Endothelial cell of umbilical vein (primary cell): Measurements from ENCODE around the gene FSTL1. TPM values are rescaled to one million over a fixed set of nuclear protein-coding genes. Genes with fewer than 3 reads are reported as not detected.

Source experiments
- BruUV-seq: library from RNA; stranded (reverse); fragments of 400-500 nt; replicated peaks from 2 replicates; lab custom pipeline; 2021; lab: Mats Ljungman, UMichigan
- CTCF ChIA-PET: fragments of 300-600, 350-600 bp; sonication (Branson Sonifier 250); formaldehyde crosslinking; loops from one replicate; lab custom pipeline; 2021; ENCODE audit warnings: antibody characterized with exemption, inconsistent platforms; lab: Charles Lee
- POLR2A ChIA-PET: fragments of 300-600, 350-600 bp; sonication (Branson Sonifier 250); formaldehyde crosslinking; loops from one replicate; lab custom pipeline; 2021; ENCODE audit warnings: antibody characterized with exemption, inconsistent platforms; lab: Charles Lee
- DNase-seq: peaks from one replicate; pipeline ENCODE4 v3.0.0-alpha.2; 2011; ENCODE audit warnings: low read depth, low spot score
- FAIRE-seq: peaks from 2 replicates; lab custom pipeline; 2011; peaks lifted over from hg19 to GRCh38; lab: Jason Lieb, UNC
- H2AFZ ChIP-seq: 2 replicates; pipeline ENCODE4 v1.6.0; 2012; ENCODE audit warnings: low read depth, low read length, control low read depth, inconsistent platforms
- H3K27ac ChIP-seq: 2 replicates; pipeline ENCODE4 v1.5.1; 2011; ENCODE audit warnings: low read depth, mild to moderate bottlenecking, control low read depth, low read length, moderate library complexity; ENCODE audit not compliant: insufficient read depth
- H3K27me3 ChIP-seq, 2 experiments: 2 replicates each; pipeline versions ENCODE4 v1.6.0 to v1.6.1; 2011; ENCODE audit warnings: low read length in 2 of 2, mixed read lengths in 1 of 2; ENCODE audit not compliant: control insufficient read depth in 2 of 2, insufficient read depth in 2 of 2
- H3K36me3 ChIP-seq, 2 experiments: 2 replicates in 1 of 2; 3 replicates in 1 of 2; pipeline ENCODE4 v1.5.1; 2011; ENCODE audit warnings: low read length in 2 of 2, mild to moderate bottlenecking in 1 of 2, moderate library complexity in 1 of 2; ENCODE audit not compliant: control insufficient read depth in 2 of 2, insufficient read depth in 2 of 2; ENCODE audit errors: extremely low read depth in 1 of 2
- H3K4me1 ChIP-seq: 3 replicates; pipeline ENCODE4 v1.5.1; 2011; ENCODE audit warnings: mild to moderate bottlenecking, low read length; ENCODE audit not compliant: control insufficient read depth, insufficient read depth; ENCODE audit errors: extremely low read depth
- H3K4me2 ChIP-seq: 2 replicates; pipeline ENCODE4 v1.6.1; 2011; ENCODE audit warnings: low read length, control low read depth, mixed read lengths; ENCODE audit not compliant: insufficient read depth
- H3K4me3 ChIP-seq, 3 experiments: fragments of 200-600 bp in 1 of 3; sonication (generic), shearing (Covaris generic) in 1 of 3; replicated peaks in 1 of 3; 2 replicates each; pipeline ENCODE4 v1.5.1; 2011 to 2016; ENCODE audit warnings: control low read depth in 3 of 3, low read length in 3 of 3, mild to moderate bottlenecking in 2 of 3, inconsistent platforms in 1 of 3, low read depth in 1 of 3, moderate library complexity in 1 of 3; ENCODE audit not compliant: insufficient read depth in 1 of 3
- H3K79me2 ChIP-seq: 2 replicates; pipeline ENCODE4 v1.6.0; 2012; ENCODE audit warnings: low read length, inconsistent platforms; ENCODE audit not compliant: control insufficient read depth, insufficient read depth
- H3K9ac ChIP-seq: replicated peaks from 2 replicates; pipeline ENCODE3; 2011; ENCODE audit warnings: low read length, control low read depth; ENCODE audit not compliant: insufficient read depth; ENCODE audit errors: extremely low read depth
- H3K9me1 ChIP-seq: replicated peaks from 3 replicates; pipeline ENCODE4 v1.6.0; 2011; ENCODE audit warnings: mild to moderate bottlenecking, low read length; ENCODE audit not compliant: control insufficient read depth, insufficient read depth; ENCODE audit errors: extremely low read depth
- H3K9me3 ChIP-seq: replicated peaks from 2 replicates; pipeline ENCODE4 v1.5.1; 2012; ENCODE audit warnings: low read length, inconsistent platforms; ENCODE audit not compliant: control insufficient read depth, insufficient read depth
- H4K20me1 ChIP-seq: replicated peaks from 2 replicates; pipeline ENCODE3; 2011; ENCODE audit warnings: mild to moderate bottlenecking, low read length; ENCODE audit not compliant: control insufficient read depth, insufficient read depth; ENCODE audit errors: extremely low read depth
- CTCF ChIP-seq, 2 donors: IDR thresholded peaks; 1 replicate in 1 of 2; 2 replicates in 1 of 2; pipeline ENCODE4 v1.5.1; 2011; ENCODE audit warnings: low read length in 2 of 2, mild to moderate bottlenecking in 2 of 2, moderate library complexity in 2 of 2, control low read depth in 1 of 2, inconsistent platforms in 1 of 2, low read depth in 1 of 2; ENCODE audit not compliant: insufficient read depth in 1 of 2; ENCODE audit errors: extremely low read depth in 1 of 2
- EZH2 ChIP-seq: IDR thresholded peaks from 2 replicates; pipeline ENCODE4 v1.6.1; 2012; ENCODE audit warnings: borderline replicate concordance, low read depth, mild to moderate bottlenecking, moderate library complexity, low read length, inconsistent platforms; ENCODE audit not compliant: severe bottlenecking
- FOS ChIP-seq: IDR thresholded peaks from 2 replicates; pipeline ENCODE4 v1.6.1; 2011; ENCODE audit warnings: mild to moderate bottlenecking, low read length, moderate library complexity, borderline replicate concordance; ENCODE audit not compliant: insufficient read depth
- GATA2 ChIP-seq: IDR thresholded peaks from 2 replicates; pipeline ENCODE4 v1.7.0; 2011; ENCODE audit warnings: low read depth, mild to moderate bottlenecking, moderate library complexity, mixed read lengths, low read length; ENCODE audit not compliant: insufficient read length, insufficient read depth
- JUN ChIP-seq: IDR thresholded peaks from 2 replicates; pipeline ENCODE4 v1.6.1; 2011; ENCODE audit warnings: borderline replicate concordance, low read depth; ENCODE audit not compliant: insufficient read length, insufficient read depth
- MAX ChIP-seq: IDR thresholded peaks from 2 replicates; pipeline ENCODE4 v1.6.1; 2011; ENCODE audit not compliant: insufficient read depth, insufficient read length
- MYC ChIP-seq: IDR thresholded peaks from one replicate; pipeline ENCODE4 v1.6.1; 2011; ENCODE audit warnings: mild to moderate bottlenecking, low read depth, low read length
- POLR2A ChIP-seq: IDR thresholded peaks from 2 replicates; pipeline ENCODE4 v1.6.1; 2012; ENCODE audit warnings: low read depth, mild to moderate bottlenecking, control low read depth, low read length
- POLR2AphosphoS5 ChIP-seq: IDR thresholded peaks from 2 replicates; pipeline ENCODE4 v1.6.1; 2012; ENCODE audit warnings: low read depth, mild to moderate bottlenecking, control low read depth, low read length, moderate library complexity; ENCODE audit not compliant: insufficient read depth
- dilution Hi-C: fragments of 300-500 bp; cut with MboI; formaldehyde crosslinking; loops from one replicate; pipeline ENCODE4 v1.15.0; 2019; ENCODE audit warnings: low sequenced_read_pairs; ENCODE audit not compliant: extremely low pct_ligation_motif_present
- intact Hi-C: fragments of 100-400 bp; cut with micrococcal nuclease; formaldehyde crosslinking; loops from one replicate; pipeline ENCODE4 v1.10.0; 2022
- polyA plus RNA-seq, 4 experiments: library from polyadenylated mRNA; depleted of rRNA in 3 of 4; stranded (reverse) in 3 of 4; unstranded in 1 of 4; fragments of >200 nt; gene quantifications; 2 replicates each; pipeline versions ENCODE4 v1.2.1 to v1.2.3, GENCODE V29; 2011 to 2012; ENCODE audit warnings: missing spikeins in 1 of 4
- total RNA-seq: library from RNA; stranded (reverse); gene quantifications from 2 replicates; pipeline ENCODE4 v1.2.3, GENCODE V29; 2021

Gene FSTL1
- total and polyA plus RNA-seq, 2 donors (not counting 3 experiments of a cell fraction or from before 2014, with no cell fraction given): 235 to 562 TPM

- no peak overlapping the region for H2AFZ ChIP-seq
- H4K20me1 ChIP-seq: no peaks in the 10 kb centered on the region
- no peak overlapping the region for H3K4me2 ChIP-seq
- H3K4me1 ChIP-seq: peaks cover 7% of the 10 kb centered on the region
- DNase-seq: no peak
- ChIA-PET CTCF (interaction anchor here (0.8 to 9.5 kb wide), 2 partner anchors 17 to 135 kb away, joined by 3 to 367 read pairs; partner anchors contain the start of gene FSTL1), POLR2A (no interaction called here)
- H3K79me2 ChIP-seq: peaks cover 24% of the 10 kb centered on the region
- TSS peak; percentile 1 for BruUV-seq
- dilution Hi-C loops: no loop called here
- no peak overlapping the region for H3K4me3 ChIP-seq
- no peaks in the 10 kb centered on the region for H3K27me3 ChIP-seq
- intact Hi-C loops: no loop called here
- no peak for FAIRE-seq
- no peak overlapping the region for H3K9ac ChIP-seq
- H3K9me1 ChIP-seq: no peaks in the 10 kb centered on the region
- H3K9me3 ChIP-seq: no peaks in the 10 kb centered on the region
- H3K27ac ChIP-seq: no peak overlapping the region
- TF ChIP-seq EZH2: no peak
- no peak for TF ChIP-seq POLR2A
- TF ChIP-seq GATA2: no peak
- TF ChIP-seq JUN: no peak
- no peak for TF ChIP-seq MAX
- no peak for TF ChIP-seq POLR2AphosphoS5
- TF ChIP-seq MYC: no peak
- TF ChIP-seq CTCF (IDR thresholded peaks at IDR 0.05; ENCODE audit: extremely low read depth in 1 of 2, insufficient read depth in 1 of 2, low read depth in 1 of 2, low read length in 2 of 2): no peak
- no peak for TF ChIP-seq FOS
- peaks cover 0 to 6% of the 10 kb centered on the region in 2 experiments for H3K36me3 ChIP-seq
Measured at GRCh38 chr3:120423432-120423831, 27.4 kb downstream of the FSTL1 start.
